DOHH2 (cell line): ENCODE data around the gene NFKB2.

Experiments used
- EZH2phosphoT487 ChIP-seq: fragments of 200-600 bp; sonication (generic); IDR thresholded peaks from 2 replicates; pipeline ENCODE4 v1.6.1; 2017; ENCODE audit warnings: borderline replicate concordance, mild to moderate bottlenecking, antibody characterized with exemption, low read length, moderate library complexity, mixed read lengths
- TF ChIP-seq, protein P1 (sequence below): fragments of 200-600 bp; sonication (generic); IDR thresholded peaks from one replicate; pipeline ENCODE4 v1.5.1; 2014; ENCODE audit warnings: antibody characterized with exemption, mild to moderate bottlenecking, low read depth, low read length; ENCODE audit not compliant: poor library complexity, severe bottlenecking

DNA sequence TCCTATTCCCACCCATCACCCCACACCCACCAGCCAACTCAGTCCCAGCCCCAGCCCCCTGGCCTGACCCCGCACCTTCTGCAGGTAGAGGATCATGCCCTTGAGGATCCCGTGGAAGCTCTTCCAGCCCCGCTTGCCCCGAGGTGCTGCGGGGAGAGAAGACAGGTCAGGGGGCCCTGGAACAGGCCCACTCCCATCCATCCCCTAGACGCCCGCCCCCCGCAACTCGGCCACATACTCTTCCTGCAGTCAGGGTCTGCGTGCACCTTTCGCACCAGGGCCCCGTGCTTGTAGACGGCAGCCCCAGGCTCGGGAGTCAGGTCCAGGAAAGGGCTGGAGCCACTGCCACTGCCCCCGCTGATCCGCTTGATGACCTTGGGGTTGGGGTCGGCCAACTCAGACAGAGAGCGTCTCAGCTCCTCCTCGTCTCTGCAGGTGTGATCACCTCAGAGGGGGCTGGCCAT, 9.6 kb downstream of the NFKB2 start:
- TF ChIP-seq, protein P1, sequence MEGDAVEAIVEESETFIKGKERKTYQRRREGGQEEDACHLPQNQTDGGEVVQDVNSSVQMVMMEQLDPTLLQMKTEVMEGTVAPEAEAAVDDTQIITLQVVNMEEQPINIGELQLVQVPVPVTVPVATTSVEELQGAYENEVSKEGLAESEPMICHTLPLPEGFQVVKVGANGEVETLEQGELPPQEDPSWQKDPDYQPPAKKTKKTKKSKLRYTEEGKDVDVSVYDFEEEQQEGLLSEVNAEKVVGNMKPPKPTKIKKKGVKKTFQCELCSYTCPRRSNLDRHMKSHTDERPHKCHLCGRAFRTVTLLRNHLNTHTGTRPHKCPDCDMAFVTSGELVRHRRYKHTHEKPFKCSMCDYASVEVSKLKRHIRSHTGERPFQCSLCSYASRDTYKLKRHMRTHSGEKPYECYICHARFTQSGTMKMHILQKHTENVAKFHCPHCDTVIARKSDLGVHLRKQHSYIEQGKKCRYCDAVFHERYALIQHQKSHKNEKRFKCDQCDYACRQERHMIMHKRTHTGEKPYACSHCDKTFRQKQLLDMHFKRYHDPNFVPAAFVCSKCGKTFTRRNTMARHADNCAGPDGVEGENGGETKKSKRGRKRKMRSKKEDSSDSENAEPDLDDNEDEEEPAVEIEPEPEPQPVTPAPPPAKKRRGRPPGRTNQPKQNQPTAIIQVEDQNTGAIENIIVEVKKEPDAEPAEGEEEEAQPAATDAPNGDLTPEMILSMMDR: no peak
- no peak for TF ChIP-seq EZH2phosphoT487
